Stimulated activated CD4-positive, alpha-beta T cell treated with anti-CD3 and anti-CD28 coated beads, Interleukin-1b, Interleukin-23, amount 100 ng/mL, for 4 hours (primary cell): Measurements from ENCODE around the gene SLC36A1.

Experiments used
- DNase-seq, 2 donors: peaks; one replicate each; pipeline ENCODE4 v3.0.0-alpha.2; 2020; ENCODE audit warnings: low read depth in 2 of 2

The SLC36A1 gene

GRCh38 chr5:151532416-151532815 lies 85.0 kb downstream of the SLC36A1 start:
- no peak for DNase-seq

- no peak for DNase-seq
Measured at GRCh38 chr5:151534350-151534749, 86.9 kb downstream of the SLC36A1 start.

- no peak for DNase-seq
Measured at GRCh38 chr5:151537044-151537443, 89.6 kb downstream of the SLC36A1 start.

- no peak for DNase-seq
Measured at GRCh38 chr5:151541571-151541970, 94.2 kb downstream of the SLC36A1 start.
